GM18909 (cell line): ENCODE measurements around the gene SHROOM2.
"Not testable (repeated sequence)": the region's sequence is repeated elsewhere in the genome, so short reads cannot be mapped to it uniquely, and the experiment has no call there.

Source experiments
- ATAC-seq: cut with Tn5 transposase; IDR thresholded peaks from one replicate; pipeline ENCODE4 v1.9.1; 2021; ENCODE audit warnings: mild to moderate bottlenecking; ENCODE audit not compliant: unreplicated experiment, poor library complexity

The SHROOM2 gene

DNA sequence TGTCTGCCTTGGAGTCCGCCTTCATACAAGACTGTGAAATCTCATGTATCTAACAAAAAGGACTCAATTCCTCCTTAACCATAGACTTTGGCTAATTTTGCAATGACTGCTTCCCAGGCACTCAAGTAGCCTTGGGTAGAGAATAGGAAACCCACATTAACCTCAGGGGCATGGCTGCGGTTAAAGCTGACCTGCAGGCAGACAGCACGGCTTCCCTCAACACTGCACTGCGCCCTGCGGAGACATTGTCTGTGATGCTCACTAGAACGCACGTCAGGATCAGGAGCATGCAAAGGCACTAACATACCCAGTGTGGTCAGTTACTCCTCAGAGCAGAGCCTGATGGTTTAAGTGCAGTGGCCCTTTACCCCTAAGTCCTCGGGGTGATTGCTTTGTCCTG lies 10.3 kb upstream of the SHROOM2 start:
- no peak for ATAC-seq

DNA sequence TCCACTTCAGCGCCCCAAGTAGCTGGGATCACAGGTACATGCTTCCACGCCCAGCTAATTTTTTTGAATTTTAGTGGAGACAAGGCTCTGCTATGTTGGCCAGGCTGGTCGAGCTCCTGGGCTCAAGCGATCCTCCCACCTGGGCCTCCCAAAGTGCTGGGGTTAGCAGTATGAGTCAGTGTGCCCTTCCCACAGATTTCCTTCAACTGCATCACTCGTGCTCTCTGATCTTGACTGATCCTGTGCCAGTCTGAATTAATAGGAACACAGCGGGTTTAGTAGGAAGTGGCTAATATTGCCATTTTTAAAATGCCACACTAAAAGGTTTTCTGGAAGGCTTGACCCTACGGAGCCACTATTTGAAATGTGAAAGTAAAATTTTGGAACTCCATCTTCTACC lies 4.3 kb upstream of the SHROOM2 start:
- ATAC-seq, result no peak

GRCh38 chrX:9784332-9784731 lies 1.9 kb upstream of the SHROOM2 start:
- no peak for ATAC-seq

DNA sequence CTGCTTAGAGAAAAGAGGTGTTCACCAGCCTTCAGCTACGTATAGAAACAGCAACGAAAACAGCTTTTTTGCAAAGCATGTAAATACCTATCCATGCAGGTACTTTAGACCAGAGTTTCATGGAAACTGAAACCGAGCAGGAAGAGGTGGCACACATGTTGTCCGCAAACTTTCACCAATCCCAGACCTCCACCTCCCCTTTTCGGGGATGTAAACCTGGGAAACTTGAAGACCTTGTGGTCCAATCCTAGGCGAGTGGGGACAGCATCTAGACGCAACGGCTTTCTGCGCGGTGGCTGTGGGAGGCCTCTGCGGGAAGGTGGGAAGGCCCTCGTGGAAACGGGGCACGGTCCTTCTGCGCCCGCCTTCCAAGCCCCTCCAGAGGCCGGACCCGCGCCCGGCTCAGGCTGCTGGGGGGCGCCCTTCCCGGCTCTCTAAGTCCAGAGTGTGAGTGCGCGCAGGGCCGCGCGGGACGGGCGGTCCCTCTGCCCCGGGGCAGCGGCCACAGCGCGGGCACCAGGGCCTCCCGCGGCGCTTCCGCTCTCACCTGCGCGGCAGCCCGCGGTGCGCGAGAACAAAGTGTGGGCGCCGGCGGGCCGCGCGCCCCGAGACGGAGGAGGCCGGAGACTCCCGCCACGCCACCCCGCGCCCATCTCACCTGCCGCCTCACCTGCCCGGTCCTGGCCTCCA lies 830 bp upstream of the SHROOM2 start:
- no peak for ATAC-seq

GRCh38 chrX:9786798-9787635 lies 788 bp downstream of the SHROOM2 start:
- no peak for ATAC-seq

DNA sequence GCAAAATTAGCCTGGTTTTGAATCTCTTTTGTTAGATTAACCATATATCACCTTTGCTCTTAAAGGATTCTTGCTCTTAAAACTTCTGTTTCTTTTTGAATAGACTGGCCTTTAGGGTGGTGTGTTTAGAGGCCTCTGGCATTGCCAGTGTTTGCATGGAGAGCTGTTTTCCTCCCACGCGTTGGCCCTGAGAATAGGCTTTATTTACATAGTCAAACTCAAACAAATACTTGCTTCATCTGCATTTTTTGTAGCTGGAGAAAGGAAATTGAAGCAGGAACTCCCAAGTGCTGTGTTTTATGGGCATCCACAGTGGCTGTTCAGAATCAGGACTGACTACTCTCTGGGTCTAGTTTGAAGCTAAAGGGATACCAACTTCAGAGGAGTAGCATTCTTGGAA lies 2.7 kb downstream of the SHROOM2 start:
- no peak for ATAC-seq

GRCh38 chrX:9789555-9789954 lies 3.3 kb downstream of the SHROOM2 start:
- no peak for ATAC-seq

DNA sequence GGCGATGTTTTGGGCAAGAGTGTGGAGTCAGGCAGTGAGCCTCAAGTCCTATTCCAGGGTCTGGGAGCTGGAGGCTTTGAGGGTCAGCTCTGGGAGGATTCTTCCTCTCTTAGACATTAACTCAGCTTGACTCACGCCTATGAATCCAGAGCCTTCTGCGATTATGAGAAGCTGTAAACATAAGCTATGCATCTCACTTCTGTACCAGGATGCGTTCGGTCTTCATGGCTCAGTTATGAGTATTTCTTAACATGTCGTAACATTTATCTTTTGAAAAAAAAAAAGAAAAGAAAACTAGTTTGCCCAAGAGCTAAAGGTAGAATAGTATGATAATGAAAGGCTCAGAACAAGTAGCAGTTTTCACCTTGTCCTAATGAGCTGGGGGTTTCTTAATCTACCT lies 4.6 kb downstream of the SHROOM2 start:
- ATAC-seq, result no peak

DNA sequence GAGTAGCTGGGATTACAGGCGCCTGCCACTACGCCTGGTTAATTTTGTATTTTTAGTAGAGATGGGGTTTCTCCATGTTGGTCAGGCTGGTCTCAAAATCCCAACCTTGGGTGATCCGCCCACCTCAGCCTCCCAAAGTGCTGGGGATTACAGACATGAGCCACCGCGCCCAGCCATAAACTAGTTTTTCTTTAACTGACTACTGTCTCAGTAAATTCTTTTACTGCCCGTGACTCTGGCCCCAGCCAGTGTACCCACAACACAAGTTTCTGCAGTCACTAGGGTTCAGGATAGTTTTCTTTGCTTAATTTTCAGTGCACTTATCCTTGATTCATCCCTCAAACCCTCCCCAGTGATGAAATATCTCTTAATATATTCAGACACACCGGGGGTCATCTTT lies 8.3 kb downstream of the SHROOM2 start:
- no peak for ATAC-seq

GRCh38 chrX:9797384-9798360 lies 11.4 kb downstream of the SHROOM2 start:
- no peak for ATAC-seq

GRCh38 chrX:9802737-9803136 lies 16.5 kb downstream of the SHROOM2 start:
- no peak for ATAC-seq

GRCh38 chrX:9804444-9804843 lies 18.2 kb downstream of the SHROOM2 start:
- ATAC-seq, result no peak

DNA sequence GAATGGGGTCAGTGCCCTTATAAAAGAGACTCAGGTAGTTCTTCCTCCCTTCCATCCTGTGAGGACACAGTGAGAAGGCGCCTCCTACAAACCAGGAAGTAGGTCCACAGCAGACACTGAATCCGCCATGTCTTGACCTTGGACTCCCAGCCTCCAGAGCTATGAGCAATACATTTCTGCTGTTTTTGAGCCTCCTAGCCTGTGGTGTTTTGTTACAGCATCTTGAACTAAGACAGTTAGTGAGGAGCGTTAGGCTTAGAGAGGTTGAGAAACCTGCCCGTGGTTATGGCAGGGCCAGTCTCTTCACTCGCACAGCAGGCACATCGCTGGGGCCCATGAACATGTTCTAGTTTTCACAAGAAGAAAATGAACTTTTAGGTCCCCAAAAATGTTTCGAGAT lies 19.7 kb downstream of the SHROOM2 start:
- ATAC-seq, result no peak

- ATAC-seq, result no peak
Observed at GRCh38 chrX:9807355-9808182, 21.3 kb downstream of the SHROOM2 start.

DNA sequence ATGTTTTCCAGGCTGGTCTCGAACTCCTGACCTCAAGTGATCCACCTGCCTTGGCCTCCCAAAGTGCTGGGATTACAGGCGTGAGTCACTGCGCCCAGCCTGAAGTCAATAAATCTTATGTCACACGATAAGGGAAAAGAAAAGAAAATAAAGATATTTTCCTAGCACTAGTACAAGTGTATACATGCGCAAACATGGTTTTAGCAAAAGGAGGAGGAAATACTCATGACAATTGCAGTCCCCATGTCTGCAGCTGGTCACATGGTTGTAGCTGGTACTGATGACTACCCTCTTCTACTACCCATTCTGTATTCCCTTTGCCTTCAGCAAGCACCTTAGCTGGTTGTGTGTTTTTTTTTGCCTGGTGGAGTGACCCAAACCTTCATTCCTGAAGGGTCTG lies 23.6 kb downstream of the SHROOM2 start:
- ATAC-seq, result not testable (repeated sequence)

DNA sequence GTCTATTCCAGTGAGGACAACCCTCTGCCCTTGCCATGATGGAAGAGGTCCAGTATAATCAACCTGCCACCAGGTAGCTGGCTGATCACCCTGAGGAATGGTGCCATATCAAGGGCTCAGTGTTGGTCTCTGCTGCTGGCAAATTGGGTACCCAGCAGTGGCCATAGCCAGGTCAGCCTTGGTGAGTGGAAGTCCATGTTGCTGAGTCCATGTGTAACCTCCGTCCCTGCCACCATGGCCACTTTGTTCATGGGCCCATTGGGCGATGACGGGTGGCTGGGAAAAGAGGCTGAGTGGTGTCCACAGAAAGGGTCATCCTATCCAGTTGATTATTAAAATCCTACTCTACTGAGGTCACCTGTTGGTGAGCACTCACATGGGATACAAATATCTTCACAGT lies 24.9 kb downstream of the SHROOM2 start:
- ATAC-seq, result not testable (repeated sequence)

DNA sequence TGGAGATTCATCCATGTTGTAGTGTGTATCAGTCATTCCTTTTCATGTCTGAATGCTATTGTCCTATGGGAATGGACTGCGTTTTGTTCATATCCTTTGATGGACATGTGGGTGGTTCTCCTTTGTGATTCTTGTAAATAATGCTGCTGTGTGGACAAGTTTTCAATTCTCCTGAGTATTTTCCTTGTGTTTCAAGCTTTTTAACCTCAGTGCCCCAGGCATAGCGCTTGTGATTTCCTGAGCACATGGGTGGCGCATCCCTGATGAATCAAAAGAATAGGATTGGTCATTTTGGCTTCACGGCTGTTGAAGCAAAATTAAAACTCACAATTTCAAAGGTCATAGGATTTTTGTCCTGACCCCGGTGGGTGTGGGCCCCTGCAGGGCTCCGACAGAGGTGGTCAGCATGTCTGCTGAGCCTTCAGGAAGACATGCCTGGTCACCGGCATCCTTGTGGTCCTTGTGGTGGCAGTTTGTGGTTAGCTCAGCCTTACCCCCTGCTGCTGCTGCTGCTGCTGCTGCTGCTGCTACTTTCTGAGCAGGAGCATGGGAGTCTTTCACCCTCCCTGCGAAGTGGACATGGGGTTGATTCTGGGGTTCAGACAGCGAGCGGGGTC lies 30.0 kb downstream of the SHROOM2 start:
- ATAC-seq, result no peak

DNA sequence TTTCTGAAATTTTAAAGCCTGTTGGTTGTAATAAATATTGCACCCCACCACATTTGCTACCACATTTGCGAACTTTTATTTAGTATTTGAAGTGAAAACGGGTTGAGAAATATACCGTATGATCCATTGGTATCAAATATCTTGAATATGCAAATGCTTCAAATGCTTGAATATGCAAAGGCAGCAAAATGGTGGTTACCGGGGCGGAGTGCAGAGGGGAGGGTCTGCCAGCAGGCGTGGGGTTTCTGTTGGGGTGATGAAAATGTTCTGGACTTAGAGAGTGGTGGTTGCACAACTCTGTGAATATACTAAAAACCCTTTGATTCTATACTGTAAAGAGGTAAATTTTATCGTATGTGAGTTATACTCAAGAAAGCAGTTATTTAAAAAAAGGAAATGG lies 35.3 kb downstream of the SHROOM2 start:
- ATAC-seq, result no peak

GRCh38 chrX:9824554-9824953 lies 38.3 kb downstream of the SHROOM2 start:
- ATAC-seq, result no peak
